Left lung (tissue), 10 donors: ENCODE data around the gene LMF1. TPM values are rescaled to one million over a fixed set of nuclear protein-coding genes. Genes with fewer than 3 reads are reported as not detected.

Experiments
- ATAC-seq: fragments of 200-7000 bp; cut with Tn5 transposase; one replicate; pipeline ENCODE4 v1.9.1; 2020; ENCODE audit warnings: moderate library complexity
- DNase-seq, 4 donors: peaks; one replicate each; pipeline ENCODE4 v3.0.0-alpha.2; 2013 to 2020
- H3K27ac ChIP-seq, 2 donors: fragments of 200-600 bp; sonication (generic) in 1 of 2; one replicate each; pipeline versions ENCODE4 v1.5.0 to v1.8.0; 2020 to 2021
- H3K27me3 ChIP-seq, 2 donors: fragments of 200-600 bp; sonication (generic) in 1 of 2; one replicate each; pipeline versions ENCODE4 v1.5.0 to v1.8.0; 2020 to 2021
- H3K36me3 ChIP-seq, 2 donors: fragments of 200-600 bp; sonication (generic) in 1 of 2; one replicate each; pipeline versions ENCODE4 v1.5.0 to v1.8.0; 2020 to 2021
- H3K4me1 ChIP-seq, 2 donors: fragments of 200-600 bp; one replicate each; pipeline ENCODE4 v1.8.0; 2021
- H3K4me3 ChIP-seq, 2 donors: fragments of 200-600 bp; sonication (generic) in 1 of 2; one replicate each; pipeline versions ENCODE4 v1.5.0 to v1.8.0; 2020 to 2021; ENCODE audit warnings: mild to moderate bottlenecking in 1 of 2
- H3K9me3 ChIP-seq, 2 donors: fragments of 200-600 bp; sonication (generic) in 1 of 2; one replicate each; pipeline versions ENCODE4 v1.5.0 to v1.8.0; 2020 to 2021
- CTCF ChIP-seq, 2 donors: fragments of 200-600 bp; sonication (generic) in 1 of 2; IDR thresholded peaks; one replicate each; pipeline versions ENCODE4 v1.5.0 to v1.8.0; 2021; ENCODE audit warnings: antibody characterized with exemption in 2 of 2
- intact Hi-C, 2 donors: fragments of 100-400 bp; cut with DNase I; formaldehyde crosslinking; loops; one replicate each; pipeline versions ENCODE4 v1.11.2 to v1.14.2; 2022
- polyA plus RNA-seq, 6 donors: library from polyadenylated mRNA; unstranded; fragments of 120-200 nt; gene quantifications; one replicate each; pipeline ENCODE4 v1.2.1, GENCODE V29; 2013; ENCODE audit not compliant: insufficient read length in 6 of 6
- total RNA-seq, 2 donors: library from RNA; stranded (reverse); fragmentation: NEBNext Ultra II Directional; extraction: Animal tissue kit (Norgen Biotek cat#: 25700); gene quantifications; one replicate each; pipeline ENCODE4 v1.2.1, GENCODE V29; 2021
- donor health status: DM: no; HTN: yes; CAD: no.
- donor health status: DM: no; HTN: no; CAD: no.

Gene LMF1
- total and polyA plus RNA-seq, 8 donors: 15.5 to 23.1 (median 20.4) TPM

DNA sequence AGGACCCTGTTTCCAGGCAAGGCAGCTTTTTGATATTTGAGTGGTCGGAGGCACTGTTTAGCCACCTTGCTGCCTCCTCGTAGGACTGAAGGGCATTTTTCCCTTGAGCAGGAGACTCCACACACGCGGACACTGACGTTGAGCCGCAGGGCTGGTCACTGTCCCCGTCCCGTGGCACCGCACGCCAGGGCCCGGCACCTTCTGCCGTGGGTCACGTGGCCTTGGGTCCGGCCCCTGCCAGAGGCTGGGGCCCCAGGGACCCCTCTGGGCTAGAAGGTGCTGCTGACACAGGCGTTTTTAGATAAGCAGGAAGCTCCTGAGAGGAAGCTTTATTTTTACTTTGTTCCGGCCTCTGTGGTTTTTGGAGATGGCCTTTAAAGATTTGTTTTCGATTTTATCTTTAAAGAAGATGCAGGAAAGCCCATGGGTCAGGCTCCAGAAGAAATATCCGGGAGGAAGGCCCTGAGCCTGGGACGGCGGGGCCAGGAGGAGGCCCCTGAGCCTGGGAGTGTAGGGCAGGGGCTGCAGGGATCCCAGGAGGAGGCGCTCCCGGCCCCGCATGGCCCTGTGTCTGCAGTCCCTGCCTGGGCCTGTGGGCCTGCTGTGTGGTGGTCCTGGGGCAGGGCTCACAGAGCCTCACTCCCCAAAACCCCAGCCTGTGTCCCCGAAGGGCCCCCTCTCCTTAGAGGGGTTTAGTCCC is 139.8 kb downstream of the LMF1 start:
- no peak for TF ChIP-seq CTCF (IDR thresholded peaks at IDR 0.05)
- H3K4me3 ChIP-seq: no peak overlapping the region
- intact Hi-C loops: no loop called here
- H3K27me3 ChIP-seq: peaks cover 0 to 22% of the 10 kb centered on the region in 2 donors
- peaks cover 0 to 5% of the 10 kb centered on the region in 2 donors for H3K4me1 ChIP-seq
- ATAC-seq (no peak), DNase-seq (no peak)
- H3K36me3 ChIP-seq: no peaks in the 10 kb centered on the region
- peaks cover 0 to 12% of the 10 kb centered on the region in 2 donors for H3K9me3 ChIP-seq
- H3K27ac ChIP-seq: no peak overlapping the region

- no peak for ATAC-seq
- peaks cover 0 to 5% of the 10 kb centered on the region in 2 donors for H3K4me1 ChIP-seq
- intact Hi-C loops: no loop called here
- no peak overlapping the region for H3K4me3 ChIP-seq
- no peak for DNase-seq
- H3K27ac ChIP-seq: no peak overlapping the region
- no peaks in the 10 kb centered on the region for H3K36me3 ChIP-seq
- TF ChIP-seq CTCF (IDR thresholded peaks at IDR 0.05): no peak
- H3K27me3 ChIP-seq: peaks cover 0 to 25% of the 10 kb centered on the region in 2 donors
- peaks cover 0 to 6% of the 10 kb centered on the region in 2 donors for H3K9me3 ChIP-seq
Measured at GRCh38 chr16:830107-830870, 140.5 kb downstream of the LMF1 start.

DNA sequence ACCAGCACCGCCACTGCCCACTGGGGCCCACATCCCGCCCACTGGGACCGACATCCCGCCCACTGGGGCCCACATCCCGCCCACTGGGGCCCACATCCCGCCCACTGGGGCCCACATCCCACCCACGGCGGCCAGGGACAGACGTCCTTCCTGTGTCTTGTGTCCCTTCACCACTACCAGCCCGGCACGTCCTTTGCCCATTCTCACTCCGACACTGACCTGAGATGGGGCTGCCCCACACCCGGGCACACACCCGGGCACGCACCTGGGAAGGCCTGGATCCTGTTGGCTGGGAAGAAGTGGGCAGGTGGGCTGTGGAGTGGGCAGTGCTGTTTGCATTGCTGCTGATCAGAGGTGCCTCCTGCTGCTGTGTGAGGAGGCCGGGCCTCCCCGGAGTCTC is 141.9 kb downstream of the LMF1 start:
- Histone ChIP-seq H3K27me3 (peaks cover 0 to 39% of the 10 kb centered on the region in 2 donors), H3K4me1 (peaks cover 0 to 5% of the 10 kb centered on the region in 2 donors), H3K27ac (no peak overlapping the region), H3K36me3 (no peaks in the 10 kb centered on the region), H3K4me3 (no peak overlapping the region), H3K9me3 (no peaks in the 10 kb centered on the region)
- intact Hi-C loops: no loop called here
- no peak for TF ChIP-seq CTCF (IDR thresholded peaks at IDR 0.05)
- DNase-seq: no peak
- ATAC-seq: no peak

GRCh38 chr16:827513-827912 is 143.3 kb downstream of the LMF1 start:
- no peak for DNase-seq
- TF ChIP-seq CTCF (IDR thresholded peaks at IDR 0.05): no peak
- intact Hi-C loops: no loop called here
- H3K27ac ChIP-seq: no peak overlapping the region
- ATAC-seq: no peak
- H3K36me3 ChIP-seq: no peaks in the 10 kb centered on the region
- peaks cover 0 to 5% of the 10 kb centered on the region in 2 donors for H3K4me1 ChIP-seq
- H3K9me3 ChIP-seq: no peaks in the 10 kb centered on the region
- no peak overlapping the region for H3K4me3 ChIP-seq
- peaks cover 0 to 45% of the 10 kb centered on the region in 2 donors for H3K27me3 ChIP-seq

- ATAC-seq (peak; percentile 31), DNase-seq (peak in 2 of 4 donors; percentile 12 to 39)
- Histone ChIP-seq H3K4me1 (no peaks in the 10 kb centered on the region), H3K9me3 (no peaks in the 10 kb centered on the region), H3K27me3 (peaks cover 0 to 48% of the 10 kb centered on the region in 2 donors), H3K27ac (no peak overlapping the region), H3K4me3 (no peak overlapping the region), H3K36me3 (no peaks in the 10 kb centered on the region)
- intact Hi-C loops: no loop called here
- no peak for TF ChIP-seq CTCF (IDR thresholded peaks at IDR 0.05)
Measured at GRCh38 chr16:825341-826061, 145.3 kb downstream of the LMF1 start.
